Gastrocnemius medialis (tissue), 4 donors: ENCODE measurements around the gene SMIM1.

Experiments used
- POLR2A ChIP-seq, 2 donors: fragments of 450-650 bp; IDR thresholded peaks; one replicate each; pipeline ENCODE4 v1.6.1; 2017; ENCODE audit warnings: antibody characterized with exemption in 2 of 2, mild to moderate bottlenecking in 2 of 2, moderate library complexity in 2 of 2
- TF ChIP-seq, protein P1 (sequence below), 5 experiments: fragments of 450-650 bp in 3 of 5; fragments of 200-600 bp in 2 of 5; sonication (generic) in 2 of 5; IDR thresholded peaks in 4 of 5; conservative IDR thresholded peaks in 1 of 5; 1 replicate in 4 of 5; 2 replicates in 1 of 5; pipeline ENCODE4 v1.5.1; 2016 to 2019; ENCODE audit warnings: antibody characterized with exemption in 5 of 5, mild to moderate bottlenecking in 3 of 5, moderate library complexity in 3 of 5

DNA sequence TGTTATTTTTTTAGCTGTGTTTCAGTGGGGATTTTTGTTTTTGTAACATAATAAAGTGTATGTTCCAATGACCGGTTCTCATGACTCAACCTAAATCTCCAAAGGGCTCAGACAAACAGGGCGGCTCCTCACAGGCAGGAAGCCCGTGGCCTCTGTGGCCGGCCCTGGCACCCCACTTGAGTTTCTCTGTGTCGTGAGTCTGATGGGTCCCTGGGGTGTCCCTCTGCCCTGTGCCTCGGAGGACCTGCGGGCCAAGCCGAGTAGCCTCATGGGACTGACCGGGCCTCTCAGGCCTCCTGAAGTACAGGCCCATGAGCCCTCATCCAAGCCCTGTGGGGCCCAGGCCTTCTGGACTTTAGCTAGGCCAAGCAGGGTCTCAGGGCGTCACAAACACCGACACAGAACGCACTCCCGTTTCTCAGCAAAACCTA lies 36.4 kb upstream of the SMIM1 start:
- TF ChIP-seq POLR2A (IDR thresholded peaks at IDR 0.05) = no peak
- TF ChIP-seq, protein P1, sequence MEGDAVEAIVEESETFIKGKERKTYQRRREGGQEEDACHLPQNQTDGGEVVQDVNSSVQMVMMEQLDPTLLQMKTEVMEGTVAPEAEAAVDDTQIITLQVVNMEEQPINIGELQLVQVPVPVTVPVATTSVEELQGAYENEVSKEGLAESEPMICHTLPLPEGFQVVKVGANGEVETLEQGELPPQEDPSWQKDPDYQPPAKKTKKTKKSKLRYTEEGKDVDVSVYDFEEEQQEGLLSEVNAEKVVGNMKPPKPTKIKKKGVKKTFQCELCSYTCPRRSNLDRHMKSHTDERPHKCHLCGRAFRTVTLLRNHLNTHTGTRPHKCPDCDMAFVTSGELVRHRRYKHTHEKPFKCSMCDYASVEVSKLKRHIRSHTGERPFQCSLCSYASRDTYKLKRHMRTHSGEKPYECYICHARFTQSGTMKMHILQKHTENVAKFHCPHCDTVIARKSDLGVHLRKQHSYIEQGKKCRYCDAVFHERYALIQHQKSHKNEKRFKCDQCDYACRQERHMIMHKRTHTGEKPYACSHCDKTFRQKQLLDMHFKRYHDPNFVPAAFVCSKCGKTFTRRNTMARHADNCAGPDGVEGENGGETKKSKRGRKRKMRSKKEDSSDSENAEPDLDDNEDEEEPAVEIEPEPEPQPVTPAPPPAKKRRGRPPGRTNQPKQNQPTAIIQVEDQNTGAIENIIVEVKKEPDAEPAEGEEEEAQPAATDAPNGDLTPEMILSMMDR (IDR thresholded peaks at IDR 0.05 in 4 of 5, conservative IDR thresholded peaks at IDR 0.05 in 1 of 5) = no peak
